Skin of body (tissue), 2 donors: Measurements from ENCODE around the gene LSM14A. TPM values are rescaled to one million over a fixed set of nuclear protein-coding genes. Genes with fewer than 3 reads are reported as not detected.
"Not testable (repeated sequence)": the region's sequence is repeated elsewhere in the genome, so short reads cannot be mapped to it uniquely, and the experiment has no call there.

Experiments
- DNase-seq: peaks from one replicate; lab custom pipeline; 2025; lab: John Stamatoyannopoulos, UW
- total RNA-seq: library from RNA; depleted of rRNA; stranded (reverse); fragments of >200 nt; gene quantifications from one replicate; pipeline ENCODE4 v1.2.3, GENCODE V29; 2014

The LSM14A gene
- 111 TPM for total RNA-seq

GRCh38 chr19:34171877-34172660 is at the start of gene LSM14A:
TSS of gene LSM14A (plus strand) at chr19:34172504. CDS start at chr19:34172643, 139 bp downstream.
- peak; percentile 84 for DNase-seq

GRCh38 chr19:34124828-34125227 is 47.5 kb upstream of the LSM14A start:
- DNase-seq = no peak

- DNase-seq = no peak
Measured at GRCh38 chr19:34126966-34127365, 45.3 kb upstream of the LSM14A start.

- no peak for DNase-seq
Measured at GRCh38 chr19:34127684-34128189, 44.6 kb upstream of the LSM14A start.

- DNase-seq = no peak
Measured at GRCh38 chr19:34128558-34129250, 43.6 kb upstream of the LSM14A start.

- DNase-seq = no peak
Measured at GRCh38 chr19:34131100-34131499, 41.2 kb upstream of the LSM14A start.

GRCh38 chr19:34132145-34132544 is 40.2 kb upstream of the LSM14A start:
- DNase-seq = not testable (repeated sequence)

GRCh38 chr19:34132706-34133105 is 39.6 kb upstream of the LSM14A start:
- not testable (repeated sequence) for DNase-seq

GRCh38 chr19:34134190-34135053 is 37.9 kb upstream of the LSM14A start:
- peak; percentile 59 for DNase-seq

- no peak for DNase-seq
Measured at GRCh38 chr19:34135054-34135800, 37.1 kb upstream of the LSM14A start.

- DNase-seq = no peak
Measured at GRCh38 chr19:34135821-34136611, 36.3 kb upstream of the LSM14A start.

GRCh38 chr19:34141025-34141424 is 31.3 kb upstream of the LSM14A start:
- DNase-seq = no peak

GRCh38 chr19:34142440-34142839 is 29.9 kb upstream of the LSM14A start:
- DNase-seq = no peak

GRCh38 chr19:34145741-34146202 is 26.5 kb upstream of the LSM14A start:
- peak; percentile 13 for DNase-seq

- DNase-seq = no peak
Measured at GRCh38 chr19:34148658-34149185, 23.6 kb upstream of the LSM14A start.

GRCh38 chr19:34149873-34150272 is 22.4 kb upstream of the LSM14A start:
- no peak for DNase-seq

GRCh38 chr19:34150558-34150957 is 21.7 kb upstream of the LSM14A start:
- no peak for DNase-seq

- DNase-seq = no peak
Measured at GRCh38 chr19:34151439-34151838, 20.9 kb upstream of the LSM14A start.

- DNase-seq = no peak
Measured at GRCh38 chr19:34154401-34154800, 17.9 kb upstream of the LSM14A start.

GRCh38 chr19:34155686-34156085 is 16.6 kb upstream of the LSM14A start:
- DNase-seq = no peak
